Stimulated activated CD4-positive, alpha-beta T cell treated with anti-CD3 and anti-CD28 coated beads, TNF-alpha, amount 100 ng/mL, for 24 hours (primary cell): ENCODE results near the gene RFPL1.

Source experiments
- DNase-seq, 3 experiments: peaks; one replicate each; pipeline ENCODE4 v3.0.0-alpha.2; 2020; ENCODE audit warnings: low read depth in 3 of 3

Gene RFPL1

DNA sequence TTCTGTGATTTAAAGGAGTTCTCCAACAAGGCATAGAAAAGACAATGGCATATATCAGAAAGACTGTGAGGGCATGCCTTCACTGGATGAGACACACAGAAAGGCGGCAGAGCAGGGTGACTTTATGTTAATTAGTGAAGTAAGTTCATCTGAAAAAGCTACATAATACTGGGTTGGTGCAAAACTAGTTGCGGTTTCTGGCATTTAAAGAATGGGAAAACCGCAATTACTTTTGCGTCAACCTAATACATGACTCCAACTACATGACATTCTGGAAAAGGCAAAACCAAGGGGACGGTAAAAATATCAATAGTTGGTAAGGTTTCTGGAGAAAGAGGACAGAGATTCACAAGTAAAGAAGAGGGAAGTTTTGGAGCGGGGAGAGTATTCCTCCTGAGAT is 5.1 kb downstream of the RFPL1 start:
- DNase-seq, result no peak

DNA sequence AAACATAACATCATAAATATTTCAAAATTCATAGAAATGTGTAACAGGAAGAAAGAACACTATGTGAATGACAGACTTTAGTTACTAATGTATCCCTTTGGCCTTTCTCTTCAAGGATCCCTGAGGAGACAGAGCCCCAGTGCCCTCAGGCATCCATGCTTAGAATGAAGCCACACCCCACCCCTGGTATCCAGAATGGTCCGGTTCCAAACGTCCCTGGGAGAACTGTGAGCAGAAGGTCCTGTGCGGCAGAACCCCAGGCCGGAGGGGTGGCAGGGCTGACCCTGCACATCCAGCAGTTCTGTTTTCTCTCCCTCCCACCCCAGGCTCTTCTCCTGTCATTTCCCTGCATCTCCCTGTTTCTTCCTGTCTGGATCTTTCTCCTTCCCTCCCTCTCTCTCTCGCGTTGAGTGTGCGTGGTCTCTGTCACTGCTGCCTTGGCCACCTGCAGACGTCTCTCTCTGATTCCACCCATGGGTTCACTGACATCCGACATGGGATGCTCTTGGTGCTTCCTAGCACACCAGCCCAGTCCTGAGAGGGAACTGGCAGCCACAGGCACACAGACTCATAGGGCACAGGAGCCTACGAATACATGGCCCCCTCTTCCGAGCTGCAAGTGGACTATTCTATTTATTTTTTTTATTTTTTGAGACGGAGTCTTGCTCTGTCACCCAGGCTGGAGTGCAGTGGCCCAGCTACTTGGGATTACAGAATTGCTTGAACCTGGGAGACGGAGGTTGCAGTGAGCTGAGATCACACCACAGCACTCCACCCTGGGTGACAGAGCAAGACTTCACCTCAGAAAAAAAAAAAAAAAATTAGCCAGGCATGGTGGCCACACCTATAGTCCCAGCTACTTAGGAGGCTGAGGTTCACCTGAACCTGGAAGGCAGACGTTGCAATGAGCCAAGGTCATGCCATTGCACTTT is 5.7 kb downstream of the RFPL1 start:
- no peak for DNase-seq

DNA sequence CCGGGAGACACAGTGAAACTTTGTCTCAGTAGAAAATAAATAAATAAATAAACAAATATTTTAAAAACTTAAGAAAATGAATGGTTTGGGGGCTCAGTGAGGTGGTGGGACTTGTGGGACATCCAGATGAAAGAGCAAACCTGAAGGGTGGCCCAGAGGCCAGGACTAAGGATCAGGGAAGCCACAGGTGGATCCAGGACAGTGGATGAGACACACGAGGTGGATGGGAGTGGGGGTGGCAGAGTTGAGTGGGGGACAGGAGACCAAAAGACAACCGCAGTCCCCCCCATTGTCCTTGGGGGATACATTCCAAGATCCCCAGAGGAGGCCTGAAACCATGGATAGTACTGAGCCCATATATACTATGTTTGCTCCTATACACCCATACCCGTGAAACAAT is 7.1 kb downstream of the RFPL1 start:
- no peak for DNase-seq

DNA sequence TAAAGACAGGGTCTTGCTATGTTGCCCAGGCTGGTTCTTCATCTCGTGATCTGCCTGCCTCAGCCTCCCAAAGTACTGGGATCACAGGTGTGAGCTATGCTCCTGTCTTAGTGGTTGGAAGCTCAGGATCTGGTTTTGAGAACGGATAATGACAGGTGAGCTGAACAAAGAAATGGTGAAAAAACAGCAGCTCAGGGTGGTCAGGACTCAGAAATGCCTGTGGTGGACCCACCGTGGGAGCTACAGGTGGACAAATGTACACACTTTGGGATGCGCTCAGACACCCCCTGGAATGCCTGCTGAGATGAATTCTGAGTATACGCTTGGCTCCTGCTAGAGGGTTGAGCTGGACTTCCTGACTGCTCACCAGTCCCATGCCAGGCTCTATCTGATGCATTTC is 9.5 kb downstream of the RFPL1 start:
- DNase-seq, result no peak

DNA sequence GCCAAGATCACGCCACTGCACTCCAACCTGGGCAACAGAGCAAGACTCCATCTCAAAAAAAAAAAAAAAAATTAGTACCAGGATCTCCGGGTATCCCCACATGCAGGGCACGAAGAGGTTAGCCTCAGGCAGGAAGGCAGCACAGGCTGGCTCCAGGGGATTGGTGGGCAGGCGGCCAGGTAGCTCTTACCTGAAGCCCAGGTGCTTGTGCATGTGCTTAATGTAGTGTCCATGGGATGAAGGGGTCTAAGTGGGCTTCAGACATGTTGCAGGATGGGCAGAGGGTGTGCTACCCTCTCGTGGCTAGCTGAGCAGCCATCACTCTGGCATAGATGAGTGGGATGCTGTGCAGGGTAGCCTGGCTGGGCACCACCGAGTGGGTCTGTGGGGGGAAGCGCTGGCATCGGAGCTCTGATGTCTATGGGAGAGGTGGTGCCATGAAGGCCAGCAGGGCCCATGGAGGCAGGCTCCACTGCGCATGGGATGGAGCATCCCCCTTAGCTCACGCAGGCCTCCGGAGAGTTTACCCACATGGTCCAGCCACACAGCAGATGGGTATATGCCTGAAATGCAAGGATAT is 11.0 kb downstream of the RFPL1 start:
- no peak for DNase-seq

DNA sequence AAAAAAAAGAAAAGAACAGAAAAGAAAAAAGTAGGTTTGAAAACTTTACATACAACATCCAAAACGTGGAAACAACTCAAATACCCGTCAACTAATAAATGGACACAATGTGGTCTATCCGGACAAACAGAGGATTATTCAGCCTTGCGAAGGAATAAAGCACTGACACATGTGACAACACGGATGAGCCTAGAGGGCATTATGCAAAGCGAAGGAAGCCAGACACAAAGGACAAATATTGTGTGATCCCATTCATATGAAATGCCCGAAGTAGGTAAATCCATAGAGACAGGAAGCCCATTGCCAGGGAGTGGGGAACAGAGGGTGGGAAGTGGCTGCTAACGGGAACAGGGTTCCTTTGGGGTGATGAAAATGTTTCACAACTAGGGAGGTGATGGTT is 11.8 kb downstream of the RFPL1 start:
- no peak for DNase-seq

DNA sequence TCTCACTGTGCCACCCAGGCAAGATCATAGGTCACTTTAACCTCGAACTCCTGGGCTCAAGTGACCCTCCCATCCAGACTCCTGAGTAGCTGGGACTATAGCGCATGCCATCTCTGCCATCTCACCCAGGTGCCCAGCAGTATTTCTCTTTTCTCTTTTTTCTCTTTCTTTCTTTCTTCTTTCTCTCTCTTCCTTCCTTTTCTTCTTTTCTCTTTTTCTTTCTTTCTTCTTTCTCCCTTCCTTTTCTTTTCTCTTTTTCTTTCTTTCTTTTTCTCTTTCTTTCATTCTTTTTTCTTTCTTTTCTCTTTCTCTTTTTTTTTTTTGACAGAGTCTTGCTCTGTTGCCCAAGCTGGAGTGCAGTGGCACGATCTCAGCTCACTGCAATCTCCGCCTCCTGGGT is 13.5 kb downstream of the RFPL1 start:
- no peak for DNase-seq

DNA sequence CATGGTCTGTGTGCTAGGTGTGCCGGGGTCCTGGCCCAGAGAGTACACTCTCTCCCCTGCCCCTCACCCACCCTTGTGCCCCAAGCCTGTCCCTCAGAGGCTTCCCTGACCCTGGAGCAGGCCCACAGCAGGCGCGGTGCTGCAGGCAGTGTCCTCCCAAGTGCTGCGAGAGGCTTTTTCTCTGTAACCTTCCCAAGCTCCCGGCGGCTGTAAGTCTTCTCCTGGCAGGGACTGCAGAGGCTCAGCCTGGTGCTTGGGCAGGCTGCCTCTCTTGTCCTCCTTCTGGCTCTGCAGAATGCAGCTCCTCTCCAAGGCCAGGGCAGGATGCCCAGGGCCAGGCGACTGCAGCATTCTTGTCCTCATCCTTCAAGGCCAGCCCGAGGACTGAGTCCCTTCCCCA is 15.9 kb downstream of the RFPL1 start:
- DNase-seq, result no peak

DNA sequence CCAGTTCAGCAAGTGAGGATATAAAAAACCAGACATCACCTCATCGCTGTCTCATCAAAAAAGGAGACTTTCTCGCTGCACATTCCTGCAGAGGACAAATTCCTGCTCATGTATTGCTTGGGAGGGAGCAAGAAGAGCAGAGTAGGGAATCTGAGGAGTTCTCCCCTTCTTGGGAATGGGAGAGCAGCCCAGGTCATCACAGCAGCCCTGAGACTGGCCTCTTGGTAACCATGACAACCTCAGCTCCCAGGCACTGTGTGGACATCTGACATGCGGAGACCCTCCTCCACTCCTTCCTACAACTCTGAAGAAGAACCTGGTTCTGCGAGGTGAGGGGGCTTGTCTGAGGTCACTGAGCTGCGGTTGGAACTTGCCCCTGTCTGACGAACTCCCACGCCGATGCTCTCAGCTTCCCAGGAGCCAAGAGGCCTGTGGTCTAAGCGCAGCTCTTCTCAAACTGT is 17.9 kb downstream of the RFPL1 start:
- DNase-seq, result no peak

DNA sequence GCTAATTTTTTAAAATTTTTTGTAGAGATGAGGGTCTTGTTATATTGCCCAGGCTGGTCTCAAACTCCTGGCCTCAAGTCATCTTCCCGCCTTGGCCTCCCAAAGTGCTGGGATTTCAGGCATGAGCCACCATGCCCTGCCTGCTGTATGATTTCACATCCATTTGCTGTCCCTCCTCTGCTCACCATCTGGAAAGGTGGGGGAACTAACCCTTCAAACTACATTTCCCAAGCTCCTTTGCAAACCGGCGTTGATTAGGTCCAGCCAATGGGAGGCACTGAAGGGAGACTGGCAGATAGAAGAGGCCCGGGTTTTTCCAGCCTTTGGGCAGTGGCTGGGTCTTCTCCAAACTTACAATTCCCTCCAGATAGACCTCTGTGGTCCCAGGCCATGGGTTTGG is 19.3 kb downstream of the RFPL1 start:
- no peak for DNase-seq

DNA sequence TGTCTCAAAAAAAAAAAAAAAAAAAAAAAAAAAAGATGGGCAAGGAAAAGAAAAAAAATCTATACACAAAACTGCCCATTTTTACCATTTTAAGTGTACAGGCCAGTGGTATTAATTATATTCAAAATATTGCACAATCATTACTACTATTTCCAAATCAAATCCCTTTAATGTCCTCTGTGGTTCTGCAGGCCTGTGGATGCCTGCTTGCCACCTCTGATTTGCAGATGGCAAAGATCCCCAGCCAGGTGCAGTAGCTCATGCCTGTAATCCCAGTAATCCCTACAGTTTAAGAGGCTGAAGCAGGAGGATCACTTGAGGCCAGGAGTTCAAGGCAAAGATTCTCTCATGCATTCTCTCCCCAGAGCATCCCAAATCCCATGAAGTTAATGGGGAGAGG is 20.2 kb downstream of the RFPL1 start:
- DNase-seq, result no peak

DNA sequence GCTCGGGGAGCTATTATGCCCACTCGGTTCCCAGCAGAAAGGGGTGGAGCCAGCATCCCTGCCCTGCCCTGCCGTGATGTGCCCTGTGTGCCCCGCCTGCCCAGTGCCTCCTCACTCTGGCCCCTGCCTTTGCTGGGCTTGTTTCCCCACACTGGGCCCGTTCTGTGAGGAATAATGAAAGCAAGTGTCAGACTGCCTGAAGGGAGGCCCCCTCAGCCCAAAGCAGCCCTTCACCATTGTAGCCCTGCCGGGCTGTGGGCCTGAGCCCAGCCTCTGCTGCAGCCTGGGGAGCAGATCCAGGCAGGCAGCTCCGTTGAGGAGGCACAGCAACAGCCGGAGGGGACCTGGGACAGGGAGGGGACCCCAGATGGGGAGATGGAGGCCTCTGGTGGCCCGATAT is 21.4 kb downstream of the RFPL1 start:
- no peak for DNase-seq

DNA sequence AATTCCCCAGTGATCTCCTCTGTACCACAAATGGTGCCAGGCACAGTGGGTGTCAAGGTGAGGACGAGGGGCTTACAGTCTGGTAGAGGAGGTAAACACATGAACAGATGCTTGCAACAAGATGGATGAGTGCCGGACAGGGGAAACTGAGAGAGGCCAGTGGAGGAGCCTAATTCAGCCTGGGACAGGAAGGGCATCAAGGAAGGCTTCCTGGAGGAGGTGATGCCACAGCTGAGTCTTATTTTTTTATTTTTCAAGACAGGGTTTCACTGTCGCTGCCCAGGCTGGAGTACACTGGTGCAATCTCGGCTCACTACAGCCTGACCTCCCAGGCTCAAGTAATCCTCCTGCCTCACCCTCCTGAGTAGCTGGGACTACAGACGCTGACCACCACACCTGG is 22.9 kb downstream of the RFPL1 start:
- no peak for DNase-seq

DNA sequence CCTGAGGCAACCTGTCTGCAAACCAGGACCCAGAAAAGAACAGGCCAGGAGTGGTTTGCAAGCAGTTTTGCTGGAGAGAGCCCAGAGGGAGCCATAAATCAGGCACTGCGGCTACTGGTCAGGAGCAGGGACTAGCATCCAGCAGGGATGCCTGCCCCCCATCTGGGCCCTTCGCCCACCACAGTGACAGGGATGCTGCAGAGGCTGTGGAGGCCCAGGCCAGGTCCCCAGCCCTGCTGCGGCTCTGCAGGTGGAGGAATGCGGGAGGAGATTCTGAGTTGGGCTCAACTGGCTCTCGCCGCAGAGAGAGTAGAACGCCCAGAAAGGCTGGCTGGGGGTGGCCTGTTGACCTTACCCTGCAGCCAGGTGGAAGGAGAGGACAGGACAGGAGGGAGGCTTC is 25.2 kb downstream of the RFPL1 start:
- no peak for DNase-seq

DNA sequence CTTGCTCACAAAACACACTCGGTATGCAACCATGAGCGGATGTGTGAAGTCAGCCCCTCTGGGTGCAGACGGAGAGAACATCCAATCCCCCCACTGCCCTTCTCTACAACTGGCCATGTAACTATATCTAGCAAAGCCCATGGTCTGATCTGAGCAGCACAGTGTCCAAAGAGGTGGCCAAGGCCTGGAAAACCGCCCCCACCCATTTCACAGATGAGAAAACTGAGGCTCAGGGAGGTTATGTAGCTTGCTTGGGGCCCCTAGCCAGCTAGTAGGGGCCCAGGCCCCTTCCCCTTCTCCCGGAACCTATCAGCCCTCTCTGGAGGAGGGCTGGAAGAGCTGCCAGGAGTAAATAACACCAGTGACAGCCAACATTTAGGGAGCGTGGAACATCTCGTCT is 26.2 kb downstream of the RFPL1 start:
- no peak for DNase-seq

DNA sequence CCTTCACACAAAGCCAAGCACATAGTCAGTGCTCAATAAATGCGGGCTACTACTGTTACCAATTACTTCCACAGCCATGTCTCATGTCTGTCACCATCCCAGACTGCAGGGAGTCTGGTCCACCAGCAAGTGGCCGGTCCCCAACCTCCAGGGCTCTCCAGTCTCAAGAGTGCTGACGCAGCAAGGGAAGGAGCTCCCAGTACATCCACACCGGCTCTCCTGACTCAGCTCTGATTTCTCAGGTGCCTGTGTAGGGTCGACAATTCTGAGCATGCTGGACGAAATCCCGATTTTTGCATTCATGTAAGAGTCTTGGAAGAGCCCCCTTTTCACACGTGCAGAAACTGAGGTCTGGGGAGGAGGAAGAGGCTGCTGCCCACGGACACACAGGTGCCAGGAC is 31.4 kb downstream of the RFPL1 start:
- DNase-seq, result no peak

DNA sequence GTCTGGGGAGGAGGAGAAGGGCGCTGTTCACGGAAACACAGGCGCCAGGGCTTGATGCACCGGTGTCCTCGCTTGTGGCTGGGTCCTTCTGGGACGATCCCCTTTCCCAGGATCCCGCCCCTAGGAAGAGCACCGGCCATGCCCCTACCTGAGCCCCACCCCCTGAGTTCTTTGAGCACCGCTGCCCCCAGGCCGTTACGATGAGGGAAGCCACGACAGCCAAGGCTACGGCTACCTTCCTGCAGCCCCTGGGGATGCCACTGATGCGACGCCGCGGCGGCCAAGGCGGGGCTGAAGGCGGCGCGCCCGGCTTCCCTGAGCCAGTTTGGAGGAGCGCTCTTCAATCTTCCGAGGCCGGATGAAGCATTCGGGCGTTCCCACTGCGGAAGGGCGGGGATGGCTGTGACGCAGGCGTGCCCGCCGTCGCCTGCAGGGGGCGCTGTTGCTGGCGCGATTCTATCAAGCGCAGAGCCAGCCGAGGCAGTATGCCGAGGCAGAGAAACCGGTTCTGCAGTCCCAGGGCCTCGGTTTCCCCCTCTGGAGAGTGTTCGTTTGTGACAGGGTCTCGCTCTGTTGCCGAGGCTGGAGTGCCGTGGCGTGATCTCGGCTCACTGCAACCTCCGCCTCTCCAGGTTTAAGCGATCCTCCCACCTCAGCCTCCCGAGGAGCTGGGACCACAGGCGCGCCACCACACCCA is 31.9 kb downstream of the RFPL1 start:
- DNase-seq, result peak; percentile 45 to 71 (median 48)

DNA sequence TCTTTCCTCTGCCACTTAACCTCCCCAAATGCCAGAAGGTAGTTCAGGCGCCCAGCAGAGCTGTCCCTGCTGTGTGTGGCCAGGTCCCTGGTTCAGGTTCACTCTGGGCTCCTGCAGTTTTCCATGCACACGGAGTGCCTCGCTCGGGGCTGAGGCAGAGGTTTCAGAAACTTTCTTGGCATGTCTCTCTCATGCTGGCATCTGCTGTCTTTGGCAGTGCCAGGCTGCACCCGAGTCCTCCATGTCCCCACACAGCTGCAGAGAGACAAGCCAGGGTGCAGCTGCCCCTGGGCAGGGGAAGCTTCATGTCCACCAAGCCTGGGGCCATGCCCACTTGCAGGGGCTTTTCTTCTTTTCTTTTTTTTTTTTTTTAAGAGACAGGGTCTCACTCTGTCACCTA is 34.6 kb downstream of the RFPL1 start:
- no peak for DNase-seq

DNA sequence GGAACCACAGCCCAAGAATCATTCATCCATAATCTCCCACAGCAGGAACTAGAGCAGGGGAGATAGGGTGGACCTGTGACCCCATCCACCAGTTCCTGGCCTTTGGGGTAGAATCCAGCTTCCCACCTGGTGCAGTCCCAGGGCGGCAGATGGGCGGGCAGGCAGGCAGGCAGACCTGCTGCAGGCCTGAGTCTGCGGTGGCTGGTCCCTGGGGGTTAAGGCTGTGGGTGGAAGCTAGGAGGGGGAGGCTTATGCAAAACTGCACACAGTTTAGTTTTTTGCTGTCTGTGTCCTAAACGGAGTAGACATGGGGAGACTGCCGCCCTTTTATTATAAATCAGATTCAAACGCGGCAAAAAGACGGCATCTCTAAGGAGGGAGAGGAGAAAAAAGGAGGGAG is 37.2 kb downstream of the RFPL1 start:
- DNase-seq, result no peak

DNA sequence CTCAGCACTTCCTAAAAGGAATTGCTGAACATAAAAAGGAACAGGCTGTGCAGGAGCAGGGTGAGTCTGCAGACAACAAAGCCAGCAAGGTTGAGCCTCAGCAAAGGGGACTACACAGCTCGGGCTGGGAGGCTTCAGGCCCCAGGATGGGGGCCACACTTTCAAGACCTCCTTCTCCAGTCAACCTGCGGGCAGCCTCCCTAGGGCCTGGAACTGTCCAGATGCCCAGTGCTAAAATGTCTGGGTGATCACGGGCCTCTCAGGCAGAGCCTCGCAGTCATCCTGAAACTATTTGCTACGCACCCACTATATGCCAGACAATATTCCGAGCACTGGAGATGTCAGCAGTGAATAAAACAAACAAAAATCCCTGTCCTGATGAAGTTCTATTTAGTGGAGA is 37.7 kb downstream of the RFPL1 start:
- DNase-seq, result no peak

DNA sequence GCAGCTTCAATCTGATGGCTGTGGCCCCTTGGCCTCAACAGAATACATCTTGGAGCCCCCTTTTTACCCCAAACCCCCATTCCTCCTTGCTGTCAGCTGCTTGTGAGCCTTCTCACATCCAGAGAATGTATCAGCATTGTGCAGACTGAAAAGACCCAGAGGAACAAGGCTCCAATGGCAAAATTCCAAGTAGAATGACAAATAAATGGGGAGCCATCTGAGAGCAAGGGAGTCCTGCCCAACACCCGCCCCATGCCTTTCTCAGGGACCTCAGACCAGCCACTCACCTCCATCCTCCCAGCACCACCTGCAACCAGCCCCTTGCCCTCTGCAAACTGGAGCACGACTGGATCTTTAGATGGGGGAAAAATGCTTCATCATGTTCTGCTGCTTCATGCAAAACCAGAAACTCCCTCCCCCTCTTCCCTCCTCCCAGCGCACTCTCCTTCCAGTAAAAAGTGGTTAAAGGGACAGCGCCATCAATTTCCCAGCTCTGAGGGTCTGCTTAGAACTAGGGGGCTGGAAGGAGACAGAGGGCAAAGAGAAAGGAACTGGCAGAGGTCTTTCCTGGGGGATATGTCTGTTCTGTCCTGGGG is 39.4 kb downstream of the RFPL1 start:
- DNase-seq, result no peak
